GM12874 (cell line): ENCODE data around the gene POLR2E.

Experiments used
- CTCF ChIP-seq: IDR thresholded peaks from 2 replicates; pipeline ENCODE4 v1.5.1; 2011; ENCODE audit warnings: low read depth, mild to moderate bottlenecking, control low read depth, low read length, moderate library complexity; ENCODE audit not compliant: insufficient read depth

The POLR2E gene

GRCh38 chr19:1110809-1111640 is 15.8 kb upstream of the POLR2E start:
- no peak for TF ChIP-seq CTCF

- TF ChIP-seq CTCF, result no peak
These were observed 14.8 kb upstream of the POLR2E start for GRCh38 chr19:1109697-1110671.

GRCh38 chr19:1109032-1109551 is 13.9 kb upstream of the POLR2E start:
- TF ChIP-seq CTCF, result no peak

- no peak for TF ChIP-seq CTCF
These were observed 13.3 kb upstream of the POLR2E start for GRCh38 chr19:1108291-1109031.

- no peak for TF ChIP-seq CTCF
These were observed 12.6 kb upstream of the POLR2E start for GRCh38 chr19:1107661-1108261.

- TF ChIP-seq CTCF, result 0 out of 2 replicates have a peak, but pooled peaks have one; percentile 5
These were observed 11.9 kb upstream of the POLR2E start for GRCh38 chr19:1106841-1107660.
